Chondrocyte (in vitro differentiated cells): ENCODE measurements around the gene ZPBP. TPM values are rescaled to one million over a fixed set of nuclear protein-coding genes. Genes with fewer than 3 reads are reported as not detected.
A peak's percentile ranks its signal among the peaks of the same experiment; 100 is the strongest.

Experiments used
- DNase-seq: peaks from one replicate; pipeline ENCODE4 v3.0.0; 2021; ENCODE audit warnings: mixed read lengths, low spot score
- H3K27ac Mint-ChIP-seq: one replicate; pipeline ENCODE4 v1.8.0; 2021; ENCODE audit warnings: mild to moderate bottlenecking, moderate library complexity, mixed read lengths; ENCODE audit not compliant: unreplicated experiment
- H3K27me3 Mint-ChIP-seq: 2 replicates; pipeline ENCODE4 v1.8.0; 2021; ENCODE audit warnings: low read depth, mixed read lengths
- H3K36me3 Mint-ChIP-seq: 2 replicates; pipeline ENCODE4 v1.8.0; 2021; ENCODE audit warnings: low read depth, mixed read lengths
- H3K4me1 Mint-ChIP-seq: 2 replicates; pipeline ENCODE4 v1.8.0; 2021; ENCODE audit warnings: low read depth, mild to moderate bottlenecking, mixed read lengths
- H3K4me3 Mint-ChIP-seq: one replicate; pipeline ENCODE4 v1.8.0; 2021; ENCODE audit warnings: mild to moderate bottlenecking, moderate library complexity, mixed read lengths; ENCODE audit not compliant: unreplicated experiment
- H3K9me3 Mint-ChIP-seq: 2 replicates; pipeline ENCODE4 v1.8.0; 2021; ENCODE audit warnings: low read depth, mixed read lengths
- CTCF ChIP-seq: fragments of 200-600 bp; sonication (generic); IDR thresholded peaks from 2 replicates; pipeline ENCODE4 v1.5.0; 2021; ENCODE audit warnings: antibody characterized with exemption, mild to moderate bottlenecking, moderate library complexity
- long read RNA-seq: library from polyadenylated mRNA; stranded (forward); transcript quantifications from one replicate; pipeline ENCODE4 v2.0.0, GENCODE V29; 2021
- total RNA-seq: library from RNA; stranded (reverse); gene quantifications from 3 replicates; pipeline ENCODE4 v1.2.1, GENCODE V29; 2021

ZPBP gene
- total RNA-seq: not detected in 3 replicates
- long read RNA-seq: 0 reads

- peak; percentile 90 for TF ChIP-seq CTCF
- Mint-ChIP-seq H3K4me3 (peak within 1 kb of the TSS; percentile 33), H3K4me1 (peaks cover 4% of the 10 kb centered on the region), H3K27me3 (peaks cover 24% of the 10 kb centered on the region), H3K36me3 (no peaks in the 10 kb centered on the region), H3K27ac (no peak within 1 kb of the TSS), H3K9me3 (peaks cover 8% of the 10 kb centered on the region)
- no peak for DNase-seq
These were observed at the start of gene ZPBP for GRCh38 chr7:50092579-50093491. TSS of gene ZPBP (minus strand) at chr7:50093246. CDS start at chr7:50093194, 52 bp downstream.

- peak; percentile 93 for TF ChIP-seq CTCF
- no peaks in the 10 kb centered on the region for H3K9me3 Mint-ChIP-seq
- no peak overlapping the region for H3K27ac Mint-ChIP-seq
- no peaks in the 10 kb centered on the region for H3K36me3 Mint-ChIP-seq
- H3K4me1 Mint-ChIP-seq: no peaks in the 10 kb centered on the region
- no peak for DNase-seq
- no peak overlapping the region for H3K4me3 Mint-ChIP-seq
- H3K27me3 Mint-ChIP-seq: peaks cover 25% of the 10 kb centered on the region
These were observed 49.5 kb upstream of the ZPBP start for GRCh38 chr7:50142425-50143017.

GRCh38 chr7:50141854-50142253, 48.8 kb upstream of the ZPBP start:
- no peak for TF ChIP-seq CTCF
- H3K36me3 Mint-ChIP-seq: no peaks in the 10 kb centered on the region
- no peaks in the 10 kb centered on the region for H3K4me1 Mint-ChIP-seq
- H3K27me3 Mint-ChIP-seq: peaks cover 20% of the 10 kb centered on the region
- DNase-seq: no peak
- H3K9me3 Mint-ChIP-seq: no peaks in the 10 kb centered on the region
- H3K27ac Mint-ChIP-seq: no peak overlapping the region
- H3K4me3 Mint-ChIP-seq: no peak overlapping the region

- Mint-ChIP-seq H3K4me3 (no peak overlapping the region), H3K27ac (no peak overlapping the region), H3K27me3 (peaks cover 14% of the 10 kb centered on the region), H3K36me3 (no peaks in the 10 kb centered on the region), H3K9me3 (no peaks in the 10 kb centered on the region), H3K4me1 (no peaks in the 10 kb centered on the region)
- DNase-seq: no peak
- TF ChIP-seq CTCF: no peak
These were observed 48.1 kb upstream of the ZPBP start for GRCh38 chr7:50141131-50141530.

GRCh38 chr7:50140688-50141087, 47.6 kb upstream of the ZPBP start:
- no peak for DNase-seq
- H3K27me3 Mint-ChIP-seq: peaks cover 17% of the 10 kb centered on the region
- no peaks in the 10 kb centered on the region for H3K4me1 Mint-ChIP-seq
- H3K27ac Mint-ChIP-seq: no peak overlapping the region
- TF ChIP-seq CTCF: no peak
- H3K9me3 Mint-ChIP-seq: no peaks in the 10 kb centered on the region
- H3K36me3 Mint-ChIP-seq: no peaks in the 10 kb centered on the region
- no peak overlapping the region for H3K4me3 Mint-ChIP-seq
